SU-DHL-6 (cell line): ENCODE results near the gene PGPEP1.

ENCODE experiments used
- CTCF ChIP-seq: fragments of 200-600 bp; sonication (generic); IDR thresholded peaks from one replicate; pipeline ENCODE4 v1.5.1; 2017; ENCODE audit warnings: antibody characterized with exemption, mild to moderate bottlenecking, low read length, moderate library complexity; ENCODE audit not compliant: insufficient read depth, poor library complexity, severe bottlenecking
- EZH2phosphoT487 ChIP-seq: fragments of 200-600 bp; sonication (generic), shearing (Covaris generic); conservative IDR thresholded peaks from 2 replicates; pipeline ENCODE4 v1.6.1; 2018; ENCODE audit warnings: mild to moderate bottlenecking, antibody characterized with exemption, low read length, moderate library complexity, mixed read lengths

GRCh38 chr19:18292462-18292809, 48.0 kb upstream of the PGPEP1 start:
- TF ChIP-seq CTCF: no peak
- no peak for TF ChIP-seq EZH2phosphoT487
